Measurements from ENCODE around the gene SYNDIG1. TPM values are rescaled to one million over a fixed set of nuclear protein-coding genes. Genes with fewer than 3 reads are reported as not detected.

SYNDIG1 gene
- total and polyA plus RNA-seq, 2 of the 4 experiments (the other 2 are of a cell fraction) = not detected

DNA sequence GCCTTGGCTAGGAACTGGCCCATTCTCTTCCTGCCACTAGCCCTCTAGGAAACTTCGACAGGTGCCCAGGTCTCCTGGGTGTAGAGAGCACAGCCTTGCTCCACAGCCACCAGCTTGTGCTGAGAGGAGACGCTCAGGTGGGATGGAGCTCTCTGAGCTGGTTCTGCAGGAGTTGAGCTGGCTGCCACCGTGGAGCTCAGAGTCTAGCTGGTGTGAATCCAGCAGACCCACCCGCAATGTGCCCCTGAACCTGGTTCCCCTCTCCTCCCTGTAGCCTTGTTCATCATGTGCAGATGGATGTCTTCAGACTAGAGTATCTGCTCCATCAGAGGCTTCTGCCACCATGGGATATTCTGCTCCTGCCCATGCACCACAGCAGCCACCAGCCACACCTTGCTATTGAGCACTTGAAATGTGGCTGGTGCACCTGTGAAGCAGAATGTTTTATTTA lies 222.5 kb downstream of the SYNDIG1 start:
- DNase-seq = no peak

More for the DNA sequence above, 222.5 kb downstream of the SYNDIG1 start:
- Histone ChIP-seq H3K9ac (ENCODE audit: low read depth, low read length) (no peak overlapping the region), H3K18ac (ENCODE audit: low read depth, low read length) (no peak overlapping the region), H3K9me3 (ENCODE audit: control insufficient read depth, insufficient read depth, low read length) (no peaks in the 10 kb centered on the region), H3K4ac (ENCODE audit: low read depth, low read length) (no peak overlapping the region), H3K56ac (ENCODE audit: extremely low read depth, insufficient read depth, low read length) (no peak overlapping the region), H3K4me1 (ENCODE audit: control insufficient read depth, insufficient read depth, low read length) (no peaks in the 10 kb centered on the region), H2AK9ac (replicated peaks; ENCODE audit: low read depth, low read length, poor library complexity) (no peak overlapping the region), H2BK120ac (ENCODE audit: low read depth, low read length) (no peak overlapping the region), H4K91ac (ENCODE audit: insufficient read depth, low read depth, low read length) (no peak overlapping the region), H3K27ac (ENCODE audit: insufficient read depth, low read length) (no peak overlapping the region), H3K4me2 (ENCODE audit: low read depth, low read length) (no peak overlapping the region), H2AFZ (replicated peaks; ENCODE audit: low read length, poor library complexity) (no peak overlapping the region), H3K9me1 (ENCODE audit: insufficient read depth, low read length) (no peaks in the 10 kb centered on the region), H3K27me3 (ENCODE audit: control insufficient read depth, insufficient read depth, low read length) (peaks cover 25% of the 10 kb centered on the region), H3K4me3 (ENCODE audit: insufficient read depth, low read depth, low read length) (no peak overlapping the region), H2BK20ac (ENCODE audit: low read depth, low read length) (no peak overlapping the region), H4K20me1 (ENCODE audit: insufficient read depth, low read length) (no peaks in the 10 kb centered on the region), H4K5ac (ENCODE audit: low read depth, low read length) (no peak overlapping the region), H2BK5ac (ENCODE audit: low read depth, low read length, poor library complexity, severe bottlenecking) (no peak overlapping the region), H2AK5ac (ENCODE audit: low read depth, low read length) (no peak overlapping the region), H3K23ac (ENCODE audit: low read depth, low read length) (no peak overlapping the region), H2BK15ac (ENCODE audit: low read depth, low read length) (no peak overlapping the region), H4K8ac (ENCODE audit: low read depth in 2 of 2, low read length in 2 of 2) (no peak overlapping the region), H3K79me1 (ENCODE audit: low read depth in 1 of 2, low read length in 2 of 2) (no peaks in the 10 kb centered on the region), H3K14ac (replicated peaks; ENCODE audit: low read depth, low read length) (no peak overlapping the region), H3K36me3 (ENCODE audit: control insufficient read depth, insufficient read depth, low read length) (no peaks in the 10 kb centered on the region)
- CTCF ChIA-PET = no interaction called here
- WGBS, 2 experiments (ENCODE audit: extremely low coverage in 2 of 2, insufficient read length in 1 of 2) = 72% methylated on average over 3 of the region's 4 CpGs; no CpG with 5 or more reads in 1 of the 2 experiments
- intact Hi-C loops (cut with micrococcal nuclease) = no loop called here
- in situ Hi-C loops (cut with MboI; ENCODE audit: low sequenced_read_pairs) = no loop called here
- POLR2A ChIA-PET (ENCODE audit: unreplicated experiment) = no interaction called here
- no peak for TF ChIP-seq CTCF (conservative IDR thresholded peaks at IDR 0.05; ENCODE audit: low read depth, low read length)
- no peak for TF ChIP-seq MAFK (IDR thresholded peaks at IDR 0.05; ENCODE audit: low read depth, low read length)
- TF ChIP-seq MXI1 (IDR thresholded peaks at IDR 0.05; ENCODE audit: borderline replicate concordance, low read depth, low read length) = no peak
- TF ChIP-seq MAZ (IDR thresholded peaks at IDR 0.05; ENCODE audit: borderline replicate concordance, low read depth, low read length) = no peak
- no peak for TF ChIP-seq USF2 (IDR thresholded peaks at IDR 0.05; ENCODE audit: low read depth, low read length)
- TF ChIP-seq POLR2A (IDR thresholded peaks at IDR 0.05; ENCODE audit: low read depth, low read length) = no peak
- no peak for TF ChIP-seq RCOR1 (IDR thresholded peaks at IDR 0.05; ENCODE audit: insufficient replicate concordance, low read length)
- TF ChIP-seq CEBPB (IDR thresholded peaks at IDR 0.05; ENCODE audit: low read depth, low read length) = no peak
- no peak for TF ChIP-seq BHLHE40 (IDR thresholded peaks at IDR 0.05; ENCODE audit: low read depth, low read length)
- TF ChIP-seq FOS (IDR thresholded peaks at IDR 0.05; ENCODE audit: low read depth, low read length) = no peak
- no peak for TF ChIP-seq RFX5 (IDR thresholded peaks at IDR 0.05; ENCODE audit: low read depth, low read length)
- TF ChIP-seq SMC3 (IDR thresholded peaks at IDR 0.05; ENCODE audit: low read depth, low read length) = no peak
- no peak for TF ChIP-seq ELK1 (IDR thresholded peaks at IDR 0.05; ENCODE audit: borderline replicate concordance, low read depth, low read length)
- TF ChIP-seq RAD21 (IDR thresholded peaks at IDR 0.05; ENCODE audit: low read length) = no peak
- no peak for TF ChIP-seq NFE2L2 (IDR thresholded peaks at IDR 0.05; ENCODE audit: low read depth, low read length)
- dilution Hi-C loops (cut with HindIII; ENCODE audit: low sequenced_read_pairs, unreplicated experiment) = no loop called here
- ATAC-seq (ENCODE audit: low read depth) = no peak
- BruUV-seq (replicated peaks) = no TSS peak

Measured in IMR-90 (cell line).